Calu3 (cell line): ENCODE results near the gene PCBD1. TPM values are rescaled to one million over a fixed set of nuclear protein-coding genes. Genes with fewer than 3 reads are reported as not detected.

ENCODE experiments used
- BruUV-seq: library from RNA; stranded (reverse); fragments of 400-500 nt; replicated peaks from 2 replicates; lab custom pipeline; 2021; lab: Mats Ljungman, UMichigan
- CTCF ChIA-PET: fragments of 300-600 bp; sonication (Branson Sonifier 250); formaldehyde crosslinking; loops from one replicate; lab custom pipeline; 2022; ENCODE audit warnings: antibody characterized with exemption; lab: Charles Lee
- DNase-seq: peaks from one replicate; pipeline ENCODE4 v3.0.0; 2022
- H3K27ac Mint-ChIP-seq: one replicate; pipeline ENCODE4 v1.8.0; 2022; ENCODE audit warnings: mixed read lengths; ENCODE audit not compliant: unreplicated experiment
- H3K27me3 Mint-ChIP-seq: one replicate; pipeline ENCODE4 v1.8.0; 2022; ENCODE audit warnings: mixed read lengths; ENCODE audit not compliant: unreplicated experiment
- H3K36me3 Mint-ChIP-seq: one replicate; pipeline ENCODE4 v1.8.0; 2022; ENCODE audit warnings: mild to moderate bottlenecking, moderate library complexity, mixed read lengths; ENCODE audit not compliant: insufficient read depth, unreplicated experiment
- H3K4me1 Mint-ChIP-seq: one replicate; pipeline ENCODE4 v1.8.0; 2022; ENCODE audit warnings: mild to moderate bottlenecking, low read depth, mixed read lengths; ENCODE audit not compliant: unreplicated experiment
- H3K4me3 Mint-ChIP-seq: one replicate; pipeline ENCODE4 v1.8.0; 2022; ENCODE audit warnings: mild to moderate bottlenecking, low read depth, moderate library complexity, mixed read lengths; ENCODE audit not compliant: unreplicated experiment
- H3K9me3 Mint-ChIP-seq: one replicate; pipeline ENCODE4 v1.8.0; 2022; ENCODE audit warnings: low read depth, mixed read lengths; ENCODE audit not compliant: unreplicated experiment
- CTCF ChIP-seq: fragments of 200-600 bp; IDR thresholded peaks from one replicate; pipeline ENCODE4 v1.8.0; 2022; ENCODE audit warnings: antibody characterized with exemption; ENCODE audit not compliant: unreplicated experiment
- intact Hi-C: fragments of 100-400 bp; cut with micrococcal nuclease; formaldehyde crosslinking; loops from one replicate; pipeline ENCODE4 v1.10.0; 2022; ENCODE audit not compliant: unreplicated experiment
- total RNA-seq: library from RNA; stranded (reverse); gene quantifications from 2 replicates; pipeline ENCODE4 v1.2.3, GENCODE V29; 2022

PCBD1 gene
- total RNA-seq, 1 experiment from 2014 or later = 193 TPM

GRCh38 chr10:70913893-70914240 is 25.5 kb upstream of the PCBD1 start:
- no peak overlapping the region for H3K27ac Mint-ChIP-seq
- no TSS peak for BruUV-seq
- CTCF ChIA-PET = no interaction called here

GRCh38 chr10:70913191-70913892 is 25.0 kb upstream of the PCBD1 start:
- Mint-ChIP-seq H3K27ac (no peak overlapping the region), H3K4me1 (no peaks in the 10 kb centered on the region), H3K4me3 (no peak overlapping the region), H3K9me3 (no peaks in the 10 kb centered on the region), H3K36me3 (no peaks in the 10 kb centered on the region), H3K27me3 (peaks cover 88% of the 10 kb centered on the region)
- intact Hi-C loops = no loop called here
- BruUV-seq = no TSS peak
- TF ChIP-seq CTCF = no peak
- CTCF ChIA-PET = no interaction called here
- no peak for DNase-seq

More at GRCh38 chr10:70913893-70914240, 25.5 kb upstream of the PCBD1 start:
- no peak for TF ChIP-seq CTCF
- Mint-ChIP-seq H3K9me3 (no peaks in the 10 kb centered on the region), H3K4me3 (no peak overlapping the region), H3K36me3 (no peaks in the 10 kb centered on the region), H3K4me1 (no peaks in the 10 kb centered on the region), H3K27me3 (peaks cover 88% of the 10 kb centered on the region)
- no peak for DNase-seq
- intact Hi-C loops = no loop called here

DNA sequence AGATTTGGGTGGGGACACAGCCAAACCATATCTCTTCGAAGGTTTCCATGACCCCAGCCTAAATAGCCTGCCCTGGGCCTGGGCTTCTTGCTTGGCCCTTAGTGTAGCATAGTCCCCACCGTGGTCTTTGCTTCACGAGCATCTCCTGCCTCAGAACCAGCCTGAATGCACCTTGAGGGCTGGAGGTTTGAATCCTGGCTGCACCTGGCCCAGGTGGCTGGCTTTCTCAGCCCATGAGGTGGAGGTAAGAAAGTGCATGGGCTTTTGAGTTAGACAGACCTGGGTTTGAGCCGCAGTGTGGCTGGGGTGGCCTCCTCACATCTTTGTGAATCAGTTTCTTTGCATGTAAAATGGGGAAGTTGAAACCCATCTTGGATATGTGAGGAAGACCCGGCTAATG is 24.2 kb upstream of the PCBD1 start:
- no peak overlapping the region for H3K4me3 Mint-ChIP-seq
- intact Hi-C loops = no loop called here
- CTCF ChIA-PET = no interaction called here
- no peaks in the 10 kb centered on the region for H3K4me1 Mint-ChIP-seq
- no peak for TF ChIP-seq CTCF
- H3K9me3 Mint-ChIP-seq = no peaks in the 10 kb centered on the region
- no TSS peak for BruUV-seq
- no peak for DNase-seq
- no peaks in the 10 kb centered on the region for H3K36me3 Mint-ChIP-seq
- H3K27me3 Mint-ChIP-seq = peaks cover 88% of the 10 kb centered on the region
- no peak overlapping the region for H3K27ac Mint-ChIP-seq

DNA sequence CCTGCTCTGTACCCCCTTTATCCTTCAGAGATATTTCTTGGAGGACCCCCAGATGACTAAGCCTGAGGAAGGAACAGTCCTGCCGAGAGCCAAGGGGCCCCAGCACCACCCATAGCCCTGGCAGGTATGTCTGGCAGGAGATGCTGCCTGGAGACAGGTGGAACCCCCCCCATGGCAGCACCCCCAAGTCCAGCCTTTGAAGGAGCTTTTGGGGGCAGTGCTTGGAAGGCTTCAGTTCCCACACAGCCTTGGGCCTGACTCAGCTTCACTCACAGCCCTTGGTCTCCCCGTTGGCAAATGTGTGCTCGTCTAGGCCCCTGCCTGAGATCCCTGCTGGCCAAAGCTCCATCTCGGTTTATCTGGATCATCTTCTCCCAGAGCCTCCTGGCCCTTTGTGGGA is 23.0 kb upstream of the PCBD1 start:
- no peak for DNase-seq
- no TSS peak for BruUV-seq
- Mint-ChIP-seq H3K9me3 (no peaks in the 10 kb centered on the region), H3K27me3 (peaks cover 88% of the 10 kb centered on the region), H3K4me1 (no peaks in the 10 kb centered on the region), H3K27ac (no peak overlapping the region), H3K36me3 (no peaks in the 10 kb centered on the region), H3K4me3 (no peak overlapping the region)
- CTCF ChIA-PET = no interaction called here
- no peak for TF ChIP-seq CTCF
- intact Hi-C loops = no loop called here
